HPDE6-E6E7 (cell line): ENCODE measurements around the gene FAM180A.
"Not testable (repeated sequence)": the region's sequence is repeated elsewhere in the genome, so short reads cannot be mapped to it uniquely, and the experiment has no call there.

Source experiments
- DNase-seq: peaks from one replicate; pipeline ENCODE4 v3.0.0; 2011; ENCODE audit warnings: missing footprints; ENCODE audit errors: extremely low spot score

The FAM180A gene

DNA sequence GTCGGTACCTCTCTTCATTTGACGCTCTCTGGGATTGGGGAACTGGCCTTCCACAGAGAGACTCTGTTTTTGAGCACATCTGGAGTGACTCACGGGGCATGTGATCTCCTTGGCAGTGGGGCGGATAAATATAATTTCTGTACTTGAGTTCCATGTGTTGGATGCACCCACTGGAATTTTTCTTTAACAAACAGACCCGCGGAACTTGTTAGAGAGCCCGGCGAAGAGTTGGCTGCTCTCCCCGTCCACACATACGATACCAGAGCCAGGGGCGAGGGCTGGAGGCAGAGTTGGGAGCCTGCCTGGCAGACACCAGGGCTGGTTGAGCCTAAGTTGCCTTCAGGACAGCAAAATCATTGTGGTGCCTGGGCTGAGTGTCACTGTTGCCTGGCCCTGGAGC is at the start of gene FAM180A:
TSS of gene FAM180A (minus strand) at position 44 of the 400 bp plus-strand sequence. CDS start 233 bp downstream, outside the sequence.
- no peak for DNase-seq

DNA sequence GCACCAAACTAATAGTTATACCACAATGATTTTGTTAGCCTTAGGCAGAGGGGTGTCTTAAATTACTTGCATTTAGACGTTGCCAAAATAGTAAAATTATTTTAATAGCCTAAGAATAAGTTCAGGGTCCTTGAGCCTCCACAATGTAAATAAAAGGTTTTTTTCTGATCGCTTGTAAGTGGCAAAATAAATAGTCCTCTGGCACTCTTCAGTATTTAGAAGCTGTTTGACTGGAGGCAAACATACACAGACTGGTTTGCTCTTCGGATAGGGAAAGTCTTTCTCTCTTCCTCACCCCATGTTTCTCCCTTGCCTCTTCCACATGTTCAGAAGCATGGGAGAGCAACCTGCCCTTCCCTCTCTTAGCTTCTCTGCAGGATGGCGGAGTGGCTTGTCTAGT is 49.5 kb upstream of the FAM180A start:
- DNase-seq: no peak

DNA sequence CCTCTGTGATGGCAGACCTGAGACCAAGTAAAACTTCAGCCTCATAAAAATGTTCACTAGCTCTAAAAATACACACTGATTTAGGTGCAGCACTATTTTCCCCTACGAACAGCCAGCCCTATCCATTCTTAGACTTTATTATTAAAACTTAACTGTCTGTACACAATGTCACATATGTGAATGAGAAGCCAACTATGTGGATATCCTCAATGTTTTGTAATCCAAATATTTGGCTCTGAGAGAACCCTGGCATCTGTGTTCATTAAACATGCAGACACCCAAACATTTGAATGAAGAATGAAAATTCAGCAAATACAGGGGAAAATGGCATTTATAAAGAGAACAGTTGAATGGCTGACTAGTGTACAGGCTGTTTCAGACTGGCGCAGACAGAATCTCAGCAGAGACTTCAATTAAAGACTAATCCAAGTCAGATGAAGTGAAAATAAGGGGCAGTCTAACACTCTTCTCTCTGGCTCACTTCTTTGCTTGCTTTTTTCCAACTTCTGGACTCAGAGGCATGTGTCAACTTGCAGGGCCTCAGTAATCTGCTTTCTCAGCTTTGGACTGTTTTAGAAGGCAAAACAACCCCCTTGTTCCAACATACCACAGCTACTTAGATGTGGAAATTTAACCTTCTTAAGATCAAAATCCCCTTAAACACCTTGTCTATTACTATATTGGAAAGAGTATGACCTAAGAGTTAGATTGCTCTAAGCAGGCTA is 47.4 kb upstream of the FAM180A start:
- DNase-seq: no peak

DNA sequence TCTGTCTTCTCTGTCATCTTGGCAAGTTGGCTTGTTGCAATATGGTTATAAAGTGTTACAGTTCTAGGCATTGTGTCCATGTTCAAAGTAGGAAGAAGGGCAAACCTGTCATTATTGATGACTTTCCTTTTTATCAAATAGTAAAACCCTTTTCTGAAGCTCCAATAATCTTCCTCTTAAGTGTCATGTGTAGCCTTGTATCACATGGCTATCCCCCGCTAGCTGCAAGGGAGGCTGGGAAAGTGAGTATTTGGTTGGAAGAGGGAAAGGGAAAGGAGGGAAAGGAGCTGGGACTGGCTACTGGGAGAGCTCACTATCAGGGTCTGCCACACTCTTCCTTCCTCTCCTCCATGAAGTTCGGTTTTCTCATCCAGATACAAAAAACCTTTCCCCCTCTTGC is 45.2 kb upstream of the FAM180A start:
- DNase-seq: no peak

DNA sequence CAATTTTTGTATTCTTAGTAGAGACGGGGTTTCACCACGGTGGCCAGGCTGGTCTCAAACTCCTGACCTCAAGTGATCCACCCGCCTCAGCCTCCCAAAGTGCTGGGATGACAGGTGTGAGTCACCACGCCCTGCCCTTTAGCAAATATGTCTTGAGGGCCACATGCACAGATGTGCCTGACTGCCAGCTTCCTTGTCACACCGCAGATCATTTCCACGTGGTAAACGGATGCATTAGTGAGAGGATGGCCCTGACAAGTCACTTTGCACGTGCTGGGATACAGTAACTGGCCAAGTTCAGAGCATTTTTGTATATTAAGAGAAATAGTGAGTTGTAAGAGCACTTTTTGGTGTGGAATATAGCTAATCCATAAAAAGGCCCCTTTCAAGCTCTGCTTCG is 44.3 kb upstream of the FAM180A start:
- DNase-seq: no peak

DNA sequence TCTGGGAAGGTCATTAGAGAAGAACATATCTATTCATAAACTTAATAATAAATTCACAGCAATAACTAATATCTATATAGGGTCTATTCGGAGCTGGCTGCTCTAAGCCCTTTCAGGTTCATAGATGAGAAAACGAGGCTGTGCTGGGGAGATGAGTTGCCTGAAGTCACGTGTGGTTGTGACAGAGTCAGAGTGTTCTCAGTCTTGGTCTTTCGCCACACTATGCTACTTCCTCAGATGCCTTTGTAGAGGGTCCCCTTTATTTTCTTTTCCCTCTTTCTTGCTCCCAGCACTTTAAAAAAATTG is 43.7 kb upstream of the FAM180A start:
- DNase-seq: no peak

DNA sequence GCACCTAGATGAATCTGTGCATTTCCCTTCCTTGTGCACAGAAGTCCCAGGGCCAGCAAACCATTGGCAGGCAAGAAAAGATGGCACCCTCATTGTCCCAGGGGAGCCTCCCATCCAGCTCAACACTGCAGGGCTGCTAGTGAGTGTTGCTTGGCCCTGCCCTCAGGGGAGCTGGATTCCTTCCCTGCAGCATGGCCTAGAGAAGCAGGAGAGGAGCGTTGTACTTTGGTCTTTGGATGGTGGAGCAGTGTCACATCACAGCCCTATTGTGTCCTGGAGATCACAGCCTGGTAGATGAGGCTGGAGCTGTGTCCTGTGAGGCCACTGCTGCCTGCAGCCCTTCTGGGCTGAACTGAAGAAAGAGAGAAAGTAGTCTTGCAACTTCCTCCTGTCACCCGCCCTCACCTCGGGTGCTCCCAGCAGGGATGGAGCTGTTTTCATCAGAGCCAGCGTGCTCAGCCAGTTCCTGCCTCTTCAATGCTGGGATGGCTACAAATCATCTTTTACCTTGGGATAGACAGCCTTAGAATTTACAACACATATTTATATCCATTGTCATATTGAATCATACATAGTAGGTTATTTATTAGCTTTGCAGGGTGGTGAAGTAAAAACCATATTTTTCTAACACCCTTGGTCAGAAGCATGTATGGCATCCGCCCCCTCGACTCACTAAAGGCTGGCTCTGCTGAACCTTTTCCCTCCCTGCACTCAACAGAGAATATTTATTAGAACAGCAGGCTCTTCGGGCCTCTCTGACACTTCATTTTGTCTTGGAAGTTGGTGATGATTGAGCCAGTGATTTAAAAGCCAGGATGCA is 43.1 kb upstream of the FAM180A start:
- DNase-seq: no peak

DNA sequence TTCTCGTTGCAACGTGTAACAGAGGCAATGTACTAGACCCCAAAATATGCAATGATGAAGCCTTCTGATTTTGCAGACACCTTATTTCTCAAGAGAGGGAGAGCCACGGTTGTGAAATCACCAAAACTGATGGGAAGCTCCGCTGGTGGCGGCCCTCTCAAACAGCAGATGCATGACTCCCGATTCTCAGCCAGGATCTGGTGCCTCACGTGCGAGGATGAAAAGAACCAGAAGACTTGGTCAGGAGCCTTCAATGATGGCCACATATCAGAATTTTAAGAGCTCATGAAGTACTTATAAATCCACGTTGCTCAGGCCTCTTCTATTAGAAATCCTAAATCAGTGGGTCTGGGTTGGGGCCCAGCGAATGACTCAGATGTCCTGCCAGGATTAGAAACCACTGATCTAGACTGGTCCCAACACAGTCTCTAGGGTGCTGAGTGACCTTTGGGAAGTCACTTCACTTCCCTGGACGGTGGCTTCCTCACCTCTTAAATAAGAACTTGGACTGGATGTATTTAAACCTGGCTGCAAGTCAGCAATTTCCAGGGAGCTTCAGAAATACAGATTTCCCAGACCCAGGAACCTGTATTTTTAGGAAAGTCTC is 41.9 kb upstream of the FAM180A start:
- DNase-seq: no peak

DNA sequence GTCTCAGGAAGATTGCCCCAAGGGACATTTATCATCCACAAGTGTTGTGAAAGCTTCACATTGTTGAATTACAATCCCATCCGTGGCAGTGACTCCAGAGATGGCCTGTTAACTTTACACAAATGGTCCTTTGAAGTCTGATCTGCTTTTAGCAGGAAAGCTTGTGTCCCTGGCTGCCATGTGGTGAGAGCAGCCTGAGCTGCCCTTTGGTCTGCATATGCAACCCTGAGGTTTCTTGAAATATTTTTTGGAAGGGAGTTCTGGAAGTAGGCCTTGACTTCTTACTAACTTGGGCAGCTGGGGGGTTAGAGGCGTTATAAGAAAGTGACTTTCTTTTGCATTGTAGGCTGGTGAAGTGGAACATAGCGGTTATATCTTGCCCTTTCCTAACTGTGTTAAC is 41.3 kb upstream of the FAM180A start:
- no peak for DNase-seq

DNA sequence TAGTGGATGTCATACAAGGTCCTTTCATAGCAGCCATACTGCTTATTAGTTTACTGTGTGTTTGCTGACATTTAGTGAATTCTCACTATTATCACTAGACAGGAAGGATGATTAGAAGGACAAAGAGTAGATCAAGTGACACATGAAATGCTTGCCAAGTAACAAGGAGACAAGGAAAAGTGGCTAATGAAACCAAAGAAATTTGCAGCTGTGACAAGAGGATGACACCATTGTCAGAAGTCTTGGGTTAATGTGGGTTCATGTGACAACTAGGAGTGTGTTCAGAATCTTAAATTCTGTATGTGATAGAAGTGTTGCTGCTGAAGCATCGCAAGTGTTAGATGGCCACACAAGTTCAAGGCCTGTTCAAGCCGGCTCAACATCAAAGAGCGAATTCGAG is 40.8 kb upstream of the FAM180A start:
- DNase-seq: no peak

DNA sequence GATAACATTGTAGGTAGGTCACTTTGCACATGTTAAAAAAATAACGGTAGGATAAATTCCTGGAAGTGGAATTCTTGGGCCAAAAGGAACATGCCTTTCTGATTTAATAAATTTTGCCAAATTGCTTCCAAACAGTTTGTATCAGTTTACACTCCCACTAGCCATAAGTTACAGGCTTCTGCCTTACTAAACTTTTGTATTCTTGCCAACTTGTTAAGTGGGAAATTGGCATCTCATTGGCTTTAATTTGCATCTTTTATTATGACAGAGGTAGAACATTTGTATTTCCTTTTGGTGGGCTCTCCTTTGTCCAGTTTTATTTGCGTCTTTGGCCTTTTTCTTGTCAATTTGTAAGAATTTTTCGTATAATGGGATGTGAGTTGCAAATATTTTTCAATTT is 38.3 kb upstream of the FAM180A start:
- DNase-seq: no peak

DNA sequence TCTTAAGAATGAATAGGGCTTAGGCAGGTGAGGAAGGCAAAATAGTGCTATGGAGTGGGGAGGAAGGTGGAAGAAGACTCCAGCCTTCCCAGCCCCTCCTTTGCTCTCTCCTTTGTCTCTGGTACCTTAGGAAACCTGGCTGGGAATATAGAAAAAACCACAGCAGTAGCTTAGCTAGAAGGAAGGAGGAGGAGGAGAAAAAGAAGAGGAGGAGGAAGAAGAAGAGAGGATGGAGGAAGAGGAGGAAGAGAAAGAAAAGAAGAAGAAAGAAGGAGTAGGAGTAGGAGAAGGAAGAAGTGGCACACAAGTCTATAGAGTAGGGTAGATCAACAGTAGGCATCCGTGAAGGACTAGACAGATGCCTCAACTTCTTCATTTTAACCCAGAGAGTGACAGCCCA is 36.5 kb upstream of the FAM180A start:
- no peak for DNase-seq

DNA sequence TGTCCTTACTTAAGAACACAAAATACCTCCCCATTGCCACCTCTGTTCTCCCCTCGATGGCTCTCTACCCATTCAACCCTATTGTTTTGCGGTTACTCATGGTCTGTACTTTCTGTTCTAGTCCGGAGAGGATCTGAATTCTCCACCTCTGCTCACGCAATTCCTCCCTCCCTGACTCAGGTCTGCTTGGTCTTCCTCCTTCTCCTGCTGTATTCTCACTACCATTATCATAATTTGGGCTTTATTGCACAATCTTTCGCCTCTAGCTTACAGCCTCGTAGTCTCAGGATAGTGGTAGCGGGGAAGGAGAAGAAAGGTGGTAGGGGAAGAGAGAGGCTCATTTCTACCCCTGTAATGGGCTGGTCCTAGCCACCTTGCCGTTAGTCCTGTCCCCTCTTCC is 35.4 kb upstream of the FAM180A start:
- no peak for DNase-seq

DNA sequence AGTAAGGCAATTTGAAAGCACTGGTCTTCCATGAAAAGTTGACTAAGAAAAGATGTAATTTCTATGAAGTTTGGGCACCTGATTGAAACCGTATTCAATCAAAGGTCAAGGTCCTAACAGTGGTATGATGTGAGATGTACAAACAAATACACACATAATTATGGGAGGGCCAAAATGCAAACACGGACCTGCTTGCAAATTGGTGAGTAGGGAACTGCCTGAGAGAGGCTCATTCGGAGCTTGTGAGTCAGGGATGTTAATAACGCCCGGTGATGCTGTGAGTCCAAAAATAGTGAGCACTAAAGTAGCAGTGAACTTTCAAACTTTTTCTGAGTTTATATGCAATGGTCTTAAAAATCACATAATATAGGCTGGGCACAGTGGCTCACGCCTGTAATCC is 34.2 kb upstream of the FAM180A start:
- no peak for DNase-seq

DNA sequence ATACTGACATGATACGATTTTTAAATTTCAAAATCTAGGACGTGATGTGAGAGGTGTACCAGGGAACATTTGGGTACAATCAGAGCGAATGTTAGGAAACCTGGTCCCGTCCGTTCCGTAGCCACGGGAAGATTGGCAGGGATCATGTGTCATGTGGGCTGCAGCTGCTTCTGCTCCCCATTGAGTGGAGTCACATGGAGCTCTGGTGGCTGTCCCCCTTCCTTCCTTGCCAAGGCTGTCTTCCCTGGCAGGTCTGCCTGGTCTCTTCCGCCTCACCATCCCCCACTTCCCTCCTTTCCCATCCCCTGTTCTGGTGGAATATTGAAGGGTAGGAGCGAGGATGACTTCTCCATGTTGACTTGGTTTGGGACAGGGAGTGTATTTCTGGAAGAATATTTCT is 33.8 kb upstream of the FAM180A start:
- no peak for DNase-seq

DNA sequence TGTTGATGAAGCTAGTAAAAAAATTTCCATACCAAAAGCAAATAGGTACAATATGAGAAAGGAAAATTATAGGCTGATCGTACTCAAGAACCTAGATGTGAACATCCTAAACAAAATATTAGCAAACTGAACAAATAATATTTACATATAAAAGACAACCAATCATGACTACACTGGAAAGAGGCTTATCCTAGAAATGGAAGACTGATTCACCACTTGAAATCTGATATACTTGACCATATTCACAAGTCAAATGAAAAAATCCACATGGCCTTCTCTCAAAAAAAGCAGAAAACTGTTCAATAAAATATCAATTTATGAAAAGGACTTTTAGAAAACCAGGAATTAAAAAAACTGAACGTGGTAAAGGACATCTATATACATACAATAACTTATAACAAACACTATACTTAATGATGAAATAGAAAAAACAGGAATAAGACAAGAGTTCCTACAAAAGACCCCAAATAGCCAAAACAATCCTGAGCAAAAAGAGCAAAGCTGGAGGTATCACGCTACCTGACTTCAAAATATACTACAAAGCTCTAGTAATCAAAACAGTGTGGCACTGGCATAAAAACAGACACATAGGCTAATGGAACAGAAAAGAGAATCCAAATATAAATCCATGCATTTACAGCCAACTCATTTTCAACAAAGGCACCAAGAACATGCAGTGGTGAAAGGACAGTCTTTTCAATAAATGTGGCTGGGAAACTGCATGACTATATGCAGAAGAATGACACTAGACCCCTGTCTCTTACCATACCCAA is 29.2 kb upstream of the FAM180A start:
- DNase-seq: no peak

DNA sequence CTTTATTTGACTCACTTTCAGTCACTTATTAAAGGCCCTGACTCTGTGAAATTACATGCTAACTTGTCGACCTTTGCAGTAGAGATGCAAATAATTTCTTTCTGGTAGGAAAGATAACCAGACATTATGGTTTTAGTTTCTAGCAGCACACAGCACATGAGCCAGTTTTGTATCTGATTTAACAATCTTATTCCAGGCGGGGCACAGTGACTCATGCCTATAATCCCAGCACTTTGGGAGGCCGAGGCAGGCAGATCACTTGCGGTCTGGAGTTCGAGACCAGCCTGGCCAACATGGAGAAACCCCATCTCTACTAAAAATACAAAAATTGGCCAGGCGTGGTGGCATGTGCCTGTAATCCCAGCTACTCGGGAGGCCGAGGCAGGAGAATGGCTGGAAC is 27.3 kb upstream of the FAM180A start:
- DNase-seq: not testable (repeated sequence)

DNA sequence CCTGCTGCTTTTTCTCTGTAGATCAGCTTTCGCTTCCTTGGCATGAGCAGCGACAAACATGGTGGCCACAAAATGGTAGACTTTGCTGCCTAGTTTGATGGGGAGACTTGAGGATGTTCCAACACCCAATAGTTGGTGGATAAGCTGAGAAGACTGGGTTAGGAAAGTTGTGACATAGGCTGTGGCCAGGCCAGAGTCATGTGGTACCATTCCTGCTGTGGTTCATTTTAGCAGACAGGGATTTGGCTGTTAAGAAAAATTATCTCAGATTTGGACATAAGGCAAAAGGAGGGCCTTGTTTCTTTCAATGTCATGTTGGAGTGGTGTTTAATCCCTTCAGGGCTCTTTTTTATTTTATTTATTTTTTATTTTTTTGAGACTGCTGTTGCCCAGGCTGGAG is 26.6 kb upstream of the FAM180A start:
- no peak for DNase-seq

DNA sequence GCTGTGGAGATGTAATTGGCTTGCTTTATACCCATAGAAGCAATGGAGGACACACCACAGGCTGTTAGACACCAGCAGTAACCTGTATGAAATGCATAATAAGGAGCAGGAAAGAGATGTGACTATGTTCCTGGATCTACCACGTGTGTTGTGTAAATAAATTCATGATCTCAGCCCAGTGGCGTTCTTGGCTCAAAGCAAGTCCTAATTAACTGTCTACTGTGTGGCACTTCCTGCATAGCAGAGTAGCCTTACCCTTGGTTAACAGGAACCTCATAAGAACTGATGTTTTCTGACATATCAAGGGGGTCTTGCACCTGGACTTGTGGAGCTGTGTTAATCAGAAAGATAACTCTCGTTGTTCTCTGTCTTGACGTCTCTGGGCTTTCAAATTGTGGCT is 25.7 kb upstream of the FAM180A start:
- DNase-seq: no peak

DNA sequence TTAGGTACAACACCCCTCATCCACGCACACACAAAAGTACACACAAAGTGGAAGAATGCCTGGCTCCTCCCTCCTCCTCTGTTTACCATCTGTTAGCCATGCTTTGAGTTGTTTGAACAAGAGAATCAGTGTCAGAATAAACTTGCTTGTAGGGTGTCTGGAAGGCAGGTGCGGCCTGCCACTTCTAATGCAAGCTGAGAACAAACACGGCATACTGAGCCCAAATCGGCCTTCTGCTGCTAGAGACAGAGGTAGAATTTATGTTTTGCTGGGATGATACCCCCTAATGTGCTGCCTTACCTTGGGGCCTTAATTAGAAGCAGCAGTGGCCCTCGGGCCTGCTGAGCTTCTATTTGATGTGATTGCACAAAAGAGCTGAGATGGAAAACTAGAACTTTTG is 24.9 kb upstream of the FAM180A start:
- no peak for DNase-seq

DNA sequence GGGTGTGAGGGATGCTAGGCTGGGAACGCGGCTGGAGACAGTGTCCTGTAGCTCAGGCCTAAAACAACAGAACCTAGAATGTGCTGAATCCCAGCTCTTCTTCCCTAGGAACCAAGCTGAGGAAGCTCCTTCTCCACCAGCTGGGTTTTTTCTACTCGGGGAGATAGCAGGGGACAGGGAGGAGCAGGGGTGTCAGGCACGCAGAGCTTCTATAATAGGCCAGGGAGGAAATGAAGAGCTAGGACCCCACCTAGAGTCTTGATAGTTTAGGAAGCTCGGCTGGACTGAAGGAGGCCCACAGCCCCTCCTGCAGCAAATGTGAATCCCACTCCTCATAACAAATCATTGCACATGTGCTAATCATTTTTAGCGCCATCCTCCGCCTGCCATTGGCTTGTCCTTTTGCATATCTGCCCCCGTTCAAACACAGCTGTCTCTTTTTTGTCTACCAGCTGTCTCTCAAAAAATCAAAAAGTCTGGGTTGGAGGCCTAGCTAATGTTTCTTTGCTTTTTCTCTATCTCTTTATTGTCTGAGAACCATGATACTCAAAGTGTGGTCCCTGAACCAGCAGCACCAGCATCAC is 24.1 kb upstream of the FAM180A start:
- DNase-seq: no peak
